ENCODE data around the gene TXNDC8. TPM values are rescaled to one million over a fixed set of nuclear protein-coding genes. Genes with fewer than 3 reads are reported as not detected.

TXNDC8 gene
- total RNA-seq, 2 donors from 2014 or later, result not detected

GRCh38 chr9:110288503-110288902, 49.2 kb downstream of the TXNDC8 start:
- no peak for ATAC-seq
- no peak for DNase-seq

DNA sequence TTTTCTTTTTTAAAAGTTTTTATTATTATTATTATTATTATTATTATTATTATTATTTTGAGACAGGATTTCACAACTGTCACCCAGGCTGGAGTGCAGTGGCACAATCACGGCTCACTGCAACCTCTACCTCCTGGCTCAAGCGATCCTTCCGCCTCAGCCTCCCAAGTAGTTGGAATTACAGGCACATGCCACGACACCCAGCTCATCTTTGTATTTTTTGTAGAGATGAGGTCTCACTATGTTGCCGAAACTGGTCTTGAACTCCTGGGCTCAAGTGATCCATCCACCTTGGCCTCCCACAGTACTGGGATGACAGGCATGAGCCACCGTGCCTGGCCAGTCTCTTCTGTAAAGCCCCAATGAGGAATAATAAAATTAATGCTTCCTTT, 50.4 kb downstream of the TXNDC8 start:
- DNase-seq, result no peak
- intact Hi-C loops (cut with DNase I), result no loop called here
- ATAC-seq, result no peak

More at GRCh38 chr9:110288503-110288902, 49.2 kb downstream of the TXNDC8 start:
- intact Hi-C loops (cut with DNase I), result no loop called here

GRCh38 chr9:110284211-110284844, 53.3 kb downstream of the TXNDC8 start:
- ATAC-seq (no peak), DNase-seq (no peak)
- intact Hi-C loops (cut with DNase I), result no loop called here

GRCh38 chr9:110283751-110284150, 53.9 kb downstream of the TXNDC8 start:
- DNase-seq (no peak), ATAC-seq (no peak)
- intact Hi-C loops (cut with DNase I), result no loop called here

- ATAC-seq (no peak), DNase-seq (no peak)
- intact Hi-C loops (cut with DNase I), result no loop called here
Measured at GRCh38 chr9:110282739-110283081, 55.0 kb downstream of the TXNDC8 start.

- no peak for ATAC-seq
- intact Hi-C loops (cut with DNase I), result no loop called here
- DNase-seq, result no peak
Measured at GRCh38 chr9:110282018-110282738, 55.5 kb downstream of the TXNDC8 start.

DNA sequence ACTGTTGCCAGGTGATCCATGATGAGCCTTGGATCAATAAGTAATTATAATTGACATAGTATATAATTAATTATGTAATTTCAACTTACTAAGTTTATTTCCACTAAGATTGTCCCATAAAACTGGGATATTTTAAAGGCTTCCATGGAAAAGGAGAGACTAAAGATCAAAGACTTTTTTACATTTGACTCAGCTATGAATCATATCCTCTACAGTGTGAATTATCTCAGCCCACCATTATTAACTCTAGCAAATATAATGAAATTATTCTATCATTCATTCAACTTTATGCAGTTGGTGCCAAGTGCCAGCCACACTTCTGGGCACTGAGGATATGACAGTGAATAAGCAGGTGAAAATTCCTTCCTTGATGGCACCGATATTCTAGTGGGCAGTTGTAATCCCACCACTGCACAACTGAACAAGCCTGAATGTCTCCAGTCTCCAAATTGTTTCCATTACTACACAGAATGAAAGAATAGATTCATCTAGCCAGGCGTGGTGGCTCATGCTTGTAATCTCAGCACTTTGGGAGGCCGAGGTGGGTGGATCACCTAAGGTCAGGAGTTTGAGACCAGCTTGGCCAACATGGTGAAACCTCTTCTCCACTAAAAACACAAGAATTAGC, 59.5 kb downstream of the TXNDC8 start:
- intact Hi-C loops (cut with DNase I), result no loop called here
- DNase-seq (no peak), ATAC-seq (no peak)

GRCh38 chr9:110276781-110277180, 60.9 kb downstream of the TXNDC8 start:
- DNase-seq, result no peak
- intact Hi-C loops (cut with DNase I), result no loop called here
- ATAC-seq, result no peak

DNA sequence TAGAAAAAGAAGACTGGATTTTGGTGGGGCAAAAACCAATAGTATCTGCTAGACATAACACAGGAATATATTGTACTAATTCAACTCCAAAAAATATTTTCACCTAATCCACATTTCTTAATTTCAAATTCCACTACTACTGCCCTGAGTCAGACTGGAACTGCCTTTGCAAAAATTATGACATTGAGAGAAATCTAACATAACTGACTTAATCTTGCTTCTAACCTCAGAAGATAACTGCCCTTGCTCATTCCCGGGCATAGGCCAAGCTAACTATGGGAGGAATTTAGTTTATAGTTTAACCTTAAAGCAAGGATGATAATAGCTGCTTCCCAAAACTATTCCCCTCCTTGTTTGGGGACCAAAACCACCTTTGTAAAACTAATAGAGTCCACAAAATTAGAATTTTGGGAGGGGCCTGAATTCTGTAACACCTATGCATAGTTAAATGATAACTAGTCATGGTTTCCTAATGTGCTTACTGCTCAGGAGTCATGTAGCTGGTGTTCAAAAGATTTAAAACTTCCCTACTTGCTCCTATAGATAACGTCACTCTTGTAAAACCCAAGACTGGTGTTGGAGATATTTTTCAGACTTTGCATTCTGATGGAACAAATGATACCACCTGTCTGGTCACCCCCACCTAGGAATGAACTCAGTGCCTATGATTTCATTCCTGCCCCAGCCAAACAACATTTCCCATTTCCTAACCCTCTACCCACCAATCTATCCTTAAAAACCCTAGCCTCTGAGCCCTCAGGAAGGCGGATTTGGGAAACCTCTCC, 67.3 kb downstream of the TXNDC8 start:
- no peak for DNase-seq
- intact Hi-C loops (cut with DNase I), result no loop called here
- no peak for ATAC-seq

DNA sequence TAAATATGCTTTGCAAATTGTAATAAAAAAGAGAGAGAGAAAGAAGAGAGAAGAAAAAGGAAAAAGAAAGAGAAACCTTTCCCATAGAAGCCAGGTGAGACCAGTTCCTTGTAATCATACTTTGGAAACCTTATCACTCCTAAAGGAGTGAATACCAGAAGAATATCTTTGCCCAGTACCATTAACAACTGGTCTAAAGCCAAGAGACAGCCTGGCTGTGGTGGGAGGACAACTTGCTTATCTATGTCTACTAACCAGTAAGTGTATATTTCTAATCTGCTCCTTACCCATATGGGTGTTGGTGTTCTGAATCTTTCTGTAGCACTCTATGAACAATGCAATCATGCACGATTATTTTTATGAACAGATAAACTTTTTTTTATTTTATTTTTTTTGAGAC, 70.9 kb downstream of the TXNDC8 start:
- no peak for DNase-seq
- no peak for ATAC-seq
- intact Hi-C loops (cut with DNase I), result no loop called here

GRCh38 chr9:110261632-110262031, 76.0 kb downstream of the TXNDC8 start:
- intact Hi-C loops (cut with DNase I), result no loop called here
- ATAC-seq (no peak), DNase-seq (no peak)

- no peak for DNase-seq
- no peak for ATAC-seq
- intact Hi-C loops (cut with DNase I), result no loop called here
Measured at GRCh38 chr9:110260911-110261310, 76.8 kb downstream of the TXNDC8 start.

GRCh38 chr9:110259566-110259965, 78.1 kb downstream of the TXNDC8 start:
- ATAC-seq (no peak), DNase-seq (no peak)
- intact Hi-C loops (cut with DNase I), result no loop called here

DNA sequence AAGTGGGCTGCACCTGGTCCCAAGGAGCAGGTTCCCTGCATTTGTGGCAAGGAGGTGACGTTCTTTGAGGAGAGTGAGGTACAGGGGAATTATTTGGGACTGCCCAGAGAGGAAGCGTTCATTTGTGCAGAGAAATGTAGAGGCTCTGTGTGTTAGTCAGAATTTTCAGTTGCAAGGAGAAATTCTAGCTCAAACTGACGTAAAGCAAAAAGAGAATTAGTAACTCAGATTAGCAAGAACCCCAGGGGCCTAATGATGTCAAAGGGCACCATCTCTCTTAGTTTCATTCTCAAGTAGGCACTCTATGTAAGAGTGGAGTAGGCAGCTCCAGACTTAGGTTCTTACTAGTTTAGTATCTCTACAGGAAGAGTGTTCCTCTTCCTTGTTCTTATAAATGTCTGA, 79.0 kb downstream of the TXNDC8 start:
- no peak for ATAC-seq
- DNase-seq, result no peak
- intact Hi-C loops (cut with DNase I), result no loop called here

DNA sequence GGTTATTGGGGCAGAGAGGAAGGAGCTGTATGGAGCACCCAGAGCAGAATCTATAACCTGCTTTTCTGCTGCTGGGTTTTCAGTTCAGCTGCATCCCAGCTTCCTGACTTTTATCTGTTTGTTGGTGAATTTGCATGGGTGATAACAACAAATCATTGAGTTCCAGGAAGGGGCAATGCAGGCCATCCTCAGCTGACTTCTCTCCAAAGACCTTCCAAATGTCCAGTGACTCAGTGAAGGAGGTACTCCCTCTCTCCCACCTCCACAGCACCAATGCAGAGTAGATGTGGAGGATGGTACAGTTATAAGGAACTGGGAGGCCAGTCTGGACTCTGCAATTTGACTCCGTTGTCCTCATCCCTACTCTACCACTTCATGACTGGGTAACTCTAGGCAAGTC, 79.7 kb downstream of the TXNDC8 start:
- intact Hi-C loops (cut with DNase I), result no loop called here
- ATAC-seq, result no peak
- no peak for DNase-seq

- intact Hi-C loops (cut with DNase I), result no loop called here
- DNase-seq (peak; percentile 26), ATAC-seq (peak in 1 of 2 donors; percentile 2)
Measured at GRCh38 chr9:110257097-110257841, 80.4 kb downstream of the TXNDC8 start.

GRCh38 chr9:110256380-110257096, 81.1 kb downstream of the TXNDC8 start, which contains the start of gene TXN:
Gene TXN (minus strand): TSS chr9:110256507. CDS start chr9:110256435, 72 bp downstream.
- ATAC-seq (peak; percentile 95 to 96), DNase-seq (peak; percentile 94)
- intact Hi-C loops (cut with DNase I), result no loop called here
